H1 (cell line): ENCODE results near the gene LBX1. TPM values are rescaled to one million over a fixed set of nuclear protein-coding genes. Genes with fewer than 3 reads are reported as not detected.

Experiments
- CTCF ChIA-PET: fragments of 300-600 bp; sonication (Branson Sonifier 250); formaldehyde crosslinking; loops from one replicate; lab custom pipeline; 2021; ENCODE audit not compliant: partially characterized antibody; lab: Charles Lee
- POLR2A ChIA-PET: fragments of 300-600 bp; sonication (Branson Sonifier 250); formaldehyde crosslinking; loops from one replicate; lab custom pipeline; 2021; ENCODE audit warnings: inconsistent platforms; ENCODE audit not compliant: partially characterized antibody; lab: Charles Lee
- DNase-seq, 2 experiments: peaks; one replicate each; pipeline versions ENCODE4 v3.0.0 to v3.0.0-alpha.2; 2010 to 2022; ENCODE audit warnings: low spot score in 2 of 2, low read depth in 1 of 2, mixed read lengths in 1 of 2
- FAIRE-seq: peaks from 2 replicates; lab custom pipeline; 2011; peaks lifted over from hg19 to GRCh38; lab: Jason Lieb, UNC
- H2AFZ ChIP-seq: 2 replicates; pipeline ENCODE4 v1.8.1; 2012; ENCODE audit warnings: low read length, inconsistent platforms
- H2AK5ac ChIP-seq: 2 replicates; pipeline ENCODE4 v1.6.1; 2013; ENCODE audit warnings: low read depth, low read length
- H2BK120ac ChIP-seq: replicated peaks from 2 replicates; pipeline ENCODE3; 2013; ENCODE audit warnings: low read depth, low read length, inconsistent platforms
- H2BK12ac ChIP-seq: 2 replicates; pipeline ENCODE4 v1.6.1; 2013; ENCODE audit warnings: low read depth, low read length
- H2BK15ac ChIP-seq: 2 replicates; pipeline ENCODE4 v1.6.1; 2013; ENCODE audit warnings: low read length
- H2BK20ac ChIP-seq: 2 replicates; pipeline ENCODE4 v1.6.1; 2013; ENCODE audit warnings: low read length
- H2BK5ac ChIP-seq: 2 replicates; pipeline ENCODE4 v1.6.1; 2013; ENCODE audit warnings: low read depth, low read length
- H3K14ac ChIP-seq: 2 replicates; pipeline ENCODE4 v1.6.1; 2013; ENCODE audit warnings: inconsistent platforms; ENCODE audit not compliant: insufficient read length
- H3K18ac ChIP-seq: 2 replicates; pipeline ENCODE4 v1.6.1; 2013; ENCODE audit warnings: low read length; ENCODE audit errors: extremely low read depth
- H3K23ac ChIP-seq: 2 replicates; pipeline ENCODE4 v1.6.1; 2013; ENCODE audit warnings: inconsistent platforms; ENCODE audit not compliant: insufficient read length
- H3K23me2 ChIP-seq: 2 replicates; pipeline ENCODE4 v1.6.1; 2013; ENCODE audit warnings: low read depth, low read length
- H3K27ac ChIP-seq: 2 replicates; pipeline ENCODE4 v1.6.1; 2011; ENCODE audit warnings: low read depth, low read length, inconsistent platforms
- H3K27me3 ChIP-seq, 4 experiments: replicated peaks in 1 of 4; 1 replicate in 1 of 4; 2 replicates in 3 of 4; pipeline versions ENCODE4 v1.6.1 to v1.8.1; 2011 to 2013; ENCODE audit warnings: low read length in 3 of 4, mild to moderate bottlenecking in 3 of 4, inconsistent platforms in 2 of 4, mixed read lengths in 2 of 4, moderate library complexity in 1 of 4; ENCODE audit not compliant: control insufficient read depth in 3 of 4, insufficient read depth in 3 of 4; ENCODE audit errors: extremely low read depth in 1 of 4
- H3K36me3 ChIP-seq, 4 experiments: 2 replicates each; pipeline versions ENCODE4 v1.6.1 to v1.8.1; 2011 to 2013; ENCODE audit warnings: mild to moderate bottlenecking in 4 of 4, low read length in 3 of 4, moderate library complexity in 2 of 4, control low read depth in 1 of 4, inconsistent platforms in 1 of 4; ENCODE audit not compliant: insufficient read depth in 4 of 4, control insufficient read depth in 2 of 4
- H3K4ac ChIP-seq: replicated peaks from 2 replicates; pipeline ENCODE3; 2013; ENCODE audit warnings: low read length, low read depth, mixed read lengths, inconsistent platforms; ENCODE audit not compliant: insufficient read length
- H3K4me1 ChIP-seq, 4 experiments: replicated peaks in 1 of 4; 1 replicate in 1 of 4; 2 replicates in 3 of 4; pipeline versions ENCODE4 v1.6.1 to v1.8.1; 2011 to 2013; ENCODE audit warnings: low read length in 3 of 4, inconsistent platforms in 2 of 4, mixed read lengths in 1 of 4; ENCODE audit not compliant: insufficient read depth in 4 of 4, control insufficient read depth in 3 of 4
- H3K4me2 ChIP-seq, 2 experiments: 2 replicates each; pipeline versions ENCODE4 v1.6.1 to v1.8.1; 2011 to 2013; ENCODE audit warnings: low read depth in 2 of 2, low read length in 2 of 2, control low read depth in 1 of 2, inconsistent platforms in 1 of 2, mild to moderate bottlenecking in 1 of 2; ENCODE audit not compliant: insufficient read depth in 1 of 2
- H3K4me3 ChIP-seq, 4 experiments: fragments of 200-600, 300-600 bp in 1 of 4; sonication (generic), shearing (Covaris generic), sonication (Bioruptor Twin) in 1 of 4; 2 replicates each; pipeline versions ENCODE4 v1.5.1 to v1.8.1; 2011 to 2016; ENCODE audit warnings: low read length in 4 of 4, low read depth in 3 of 4, control low read depth in 2 of 4, inconsistent platforms in 2 of 4, mild to moderate bottlenecking in 2 of 4, mixed read lengths in 1 of 4, moderate library complexity in 1 of 4; ENCODE audit not compliant: insufficient read depth in 2 of 4; ENCODE audit errors: extremely low read depth in 1 of 4
- H3K56ac ChIP-seq: replicated peaks from 2 replicates; pipeline ENCODE3; 2013; ENCODE audit warnings: low read depth, mild to moderate bottlenecking, mixed read lengths, low read length, inconsistent platforms; ENCODE audit not compliant: insufficient read length
- H3K79me1 ChIP-seq: 2 replicates; pipeline ENCODE4 v1.6.1; 2013; ENCODE audit warnings: low read depth, low read length, control low read depth
- H3K79me2 ChIP-seq, 2 experiments: 2 replicates each; pipeline versions ENCODE4 v1.6.1 to v1.8.1; 2012 to 2013; ENCODE audit warnings: low read length in 2 of 2, mild to moderate bottlenecking in 2 of 2, inconsistent platforms in 1 of 2; ENCODE audit not compliant: insufficient read depth in 2 of 2, control insufficient read depth in 1 of 2
- H3K9ac ChIP-seq, 4 experiments: replicated peaks in 1 of 4; 1 replicate in 1 of 4; 2 replicates in 3 of 4; pipeline versions ENCODE4 v1.6.1 to v1.8.1; 2011 to 2013; ENCODE audit warnings: low read depth in 3 of 4, low read length in 3 of 4, control low read depth in 2 of 4, mild to moderate bottlenecking in 2 of 4, moderate library complexity in 2 of 4, inconsistent platforms in 1 of 4; ENCODE audit errors: extremely low read depth in 1 of 4
- H3K9me3 ChIP-seq, 2 experiments: 2 replicates each; pipeline versions ENCODE4 v1.6.1 to v1.8.1; 2012 to 2013; ENCODE audit warnings: mild to moderate bottlenecking in 2 of 2, moderate library complexity in 2 of 2, control low read depth in 1 of 2, inconsistent platforms in 1 of 2, low read depth in 1 of 2, low read length in 1 of 2, mixed read lengths in 1 of 2; ENCODE audit not compliant: insufficient read depth in 2 of 2
- H4K20me1 ChIP-seq, 2 experiments: replicated peaks in 1 of 2; 2 replicates each; pipeline versions ENCODE3 to v1.8.1; 2011 to 2013; ENCODE audit warnings: inconsistent platforms in 2 of 2, low read length in 2 of 2, mild to moderate bottlenecking in 1 of 2; ENCODE audit not compliant: insufficient read depth in 2 of 2, control insufficient read depth in 1 of 2
- H4K5ac ChIP-seq: 2 replicates; pipeline ENCODE4 v1.6.1; 2013; ENCODE audit warnings: low read length, low read depth, mixed read lengths, inconsistent platforms; ENCODE audit not compliant: insufficient read length
- H4K8ac ChIP-seq: 2 replicates; pipeline ENCODE4 v1.8.0; 2013; ENCODE audit warnings: mild to moderate bottlenecking, moderate library complexity, low read length, inconsistent platforms; ENCODE audit not compliant: insufficient read depth; ENCODE audit errors: extremely low read depth
- H4K91ac ChIP-seq: replicated peaks from 2 replicates; pipeline ENCODE3; 2013; ENCODE audit warnings: low read length, mixed read lengths, inconsistent platforms; ENCODE audit not compliant: insufficient read length
- ASH2L ChIP-seq: fragments of 200-600, 300-600 bp; sonication (generic); IDR thresholded peaks from one replicate; pipeline ENCODE4 v1.7.1; 2017; ENCODE audit warnings: low read length
- BACH1 ChIP-seq: IDR thresholded peaks from 2 replicates; pipeline ENCODE4 v1.6.1; 2012; ENCODE audit warnings: low read length, improper control_type of control experiment
- CBX5 ChIP-seq: fragments of 300-800, 300-1000 bp; sonication (generic); IDR thresholded peaks from 2 replicates; pipeline ENCODE4 v1.7.1; 2016; ENCODE audit warnings: antibody characterized with exemption, low read length, low read depth
- CREB1 ChIP-seq: IDR thresholded peaks from 2 replicates; pipeline ENCODE4 v1.6.1; 2012; ENCODE audit warnings: inconsistent platforms
- CTBP2 ChIP-seq: IDR thresholded peaks from 2 replicates; pipeline ENCODE4 v1.7.0; 2011; ENCODE audit warnings: borderline replicate concordance, mild to moderate bottlenecking, moderate library complexity, mixed read lengths, low read length; ENCODE audit not compliant: insufficient read depth, insufficient read length
- E2F6 ChIP-seq: IDR thresholded peaks from 2 replicates; pipeline ENCODE4 v1.6.1; 2012; ENCODE audit warnings: inconsistent platforms
- EP300 ChIP-seq, 2 experiments: IDR thresholded peaks; 1 replicate in 1 of 2; 2 replicates in 1 of 2; pipeline ENCODE4 v1.6.1; 2011 to 2012; ENCODE audit warnings: low read depth in 2 of 2, low read length in 2 of 2, mild to moderate bottlenecking in 2 of 2, borderline replicate concordance in 1 of 2, inconsistent platforms in 1 of 2, moderate library complexity in 1 of 2
- JUND ChIP-seq: IDR thresholded peaks from 2 replicates; pipeline ENCODE4 v1.6.1; 2011; ENCODE audit warnings: mild to moderate bottlenecking, improper control_type of control experiment, low read length
- NANOG ChIP-seq: IDR thresholded peaks from 2 replicates; pipeline ENCODE4 v1.6.1; 2011; ENCODE audit warnings: low read length, low read depth, mild to moderate bottlenecking, inconsistent platforms; ENCODE audit not compliant: insufficient read depth, poor library complexity, severe bottlenecking
- TCF12 ChIP-seq: IDR thresholded peaks from 2 replicates; pipeline ENCODE4 v1.6.1; 2011; ENCODE audit warnings: low read depth, mild to moderate bottlenecking, low read length
- USF2 ChIP-seq: IDR thresholded peaks from 2 replicates; pipeline ENCODE4 v1.6.1; 2011; ENCODE audit warnings: low read length, improper control_type of control experiment
- WGBS, 2 experiments: shearing (Covaris generic) in 1 of 2; methylation state at CpG; one replicate each; pipeline versions ENCODE4 v1.1.6 to v1.1.7; 2013 to 2015; ENCODE audit warnings: low lambda C conversion rate in 2 of 2, mixed read lengths in 2 of 2, inconsistent platforms in 1 of 2, low coverage in 1 of 2, missing lambda C conversion rate in 1 of 2; ENCODE audit not compliant: insufficient replicate concordance in 2 of 2, insufficient coverage in 1 of 2, insufficient read length in 1 of 2; ENCODE audit errors: extremely low coverage in 1 of 2, missing lambda C conversion rate in 1 of 2; 5-methylcytosine and 5-hydroxymethylcytosine counted together
- polyA plus RNA-seq, 7 experiments: library from polyadenylated mRNA; depleted of rRNA in 3 of 7; stranded (reverse) in 5 of 7; unstranded in 2 of 7; fragments of >200 nt in 5 of 7; fragments of 200-250 nt in 2 of 7; gene quantifications; 1 replicate in 5 of 7; 2 replicates in 1 of 7; 4 replicates in 1 of 7; pipeline versions ENCODE4 v1.2.1 to v1.2.3, GENCODE V29; 2011 to 2013; ENCODE audit warnings: missing spikeins in 2 of 7, mixed read lengths in 2 of 7
- total RNA-seq: library from RNA; stranded (reverse); fragmentation: NEBNext Ultra II Directional; extraction: Animal tissue kit (Norgen Biotek cat#: 25700); gene quantifications from 2 replicates; pipeline ENCODE4 v1.2.1, GENCODE V29; 2021

Gene LBX1
- total and polyA plus RNA-seq, 2 of the 8 experiments (the other 6 are each of a cell fraction or from before 2014, with no cell fraction given): not detected

GRCh38 chr10:101183458-101184183 lies 45.6 kb downstream of the LBX1 start:
- POLR2A ChIA-PET: no interaction called here
- H3K27me3 ChIP-seq: no peaks in the 10 kb centered on the region
- TF ChIP-seq EP300 (IDR thresholded peaks at IDR 0.05; ENCODE audit: borderline replicate concordance in 1 of 2, low read depth in 2 of 2, low read length in 2 of 2) (no peak), E2F6 (no peak), ASH2L (no peak), TCF12 (no peak), BACH1 (no peak), JUND (no peak), CBX5 (no peak), CTBP2 (no peak), CREB1 (no peak), NANOG (no peak), USF2 (no peak)

More at GRCh38 chr10:101183458-101184183, 45.6 kb downstream of the LBX1 start:
- Histone ChIP-seq H3K23ac (no peak overlapping the region), H3K27ac (no peak overlapping the region), H3K4me3 (no peak overlapping the region), H2BK15ac (no peak overlapping the region), H2BK12ac (no peak overlapping the region), H4K5ac (no peak overlapping the region), H3K36me3 (no peaks in the 10 kb centered on the region), H3K9me3 (no peaks in the 10 kb centered on the region), H2BK20ac (no peak overlapping the region), H3K4ac (no peak overlapping the region), H2AFZ (no peak overlapping the region), H3K56ac (no peak overlapping the region), H3K14ac (no peak overlapping the region), H3K23me2 (no peaks in the 10 kb centered on the region), H3K9ac (no peak overlapping the region), H3K18ac (no peak overlapping the region), H4K8ac (no peak overlapping the region), H3K4me2 (0 out of 4 replicates have a peak overlapping the region, but pooled peaks of 1 of the 2 experiments have one; percentile 21), H2AK5ac (no peak overlapping the region), H3K4me1 (peaks cover 0 to 10% (median 9%) of the 10 kb centered on the region in 4 experiments; a peak in 6 of 7 replicates), H4K20me1 (no peaks in the 10 kb centered on the region), H2BK5ac (no peak overlapping the region), H3K79me2 (no peaks in the 10 kb centered on the region), H3K79me1 (no peaks in the 10 kb centered on the region), H2BK120ac (no peak overlapping the region), H4K91ac (no peak overlapping the region)
- FAIRE-seq (no peak), DNase-seq (no peak)
- 86% methylated on average over 6 of the region's 6 CpGs; no CpG with 5 or more reads in 1 of the 2 experiments for WGBS, 2 experiments
- CTCF ChIA-PET: interaction anchor here (1.2 kb wide), 1 partner anchor 29 kb away, joined by 5 read pairs; no protein-coding TSS in a partner anchor
